ENCODE data around the gene IDE.
"Not testable (repeated sequence)": the region's sequence is repeated elsewhere in the genome, so short reads cannot be mapped to it uniquely, and the experiment has no call there.

The IDE gene

GRCh38 chr10:92420546-92421275 is 153.2 kb downstream of the IDE start:
- no peak for DNase-seq (ENCODE audit: low read depth in 1 of 2, low spot score in 1 of 2)

- no peak for DNase-seq (ENCODE audit: low read depth in 1 of 2, low spot score in 1 of 2)
These were observed 153.9 kb downstream of the IDE start for GRCh38 chr10:92419740-92420545.

- no peak for DNase-seq (ENCODE audit: low read depth in 1 of 2, low spot score in 1 of 2)
These were observed 155.0 kb downstream of the IDE start for GRCh38 chr10:92418891-92419290.

GRCh38 chr10:92418221-92418620 is 155.7 kb downstream of the IDE start:
- no peak for DNase-seq (ENCODE audit: low read depth in 1 of 2, low spot score in 1 of 2)

- no peak for DNase-seq (ENCODE audit: low read depth in 1 of 2, low spot score in 1 of 2)
These were observed 160.4 kb downstream of the IDE start for GRCh38 chr10:92413519-92413918.

- DNase-seq (ENCODE audit: low read depth in 1 of 2, low spot score in 1 of 2) = no peak
These were observed 160.9 kb downstream of the IDE start for GRCh38 chr10:92413011-92413410.

- no peak for DNase-seq (ENCODE audit: low read depth in 1 of 2, low spot score in 1 of 2)
These were observed 162.5 kb downstream of the IDE start for GRCh38 chr10:92411406-92411805.

- no peak for DNase-seq (ENCODE audit: low read depth in 1 of 2, low spot score in 1 of 2)
These were observed 163.4 kb downstream of the IDE start for GRCh38 chr10:92410501-92410900.

GRCh38 chr10:92408017-92408361 is 165.9 kb downstream of the IDE start:
- no peak for DNase-seq (ENCODE audit: low read depth in 1 of 2, low spot score in 1 of 2)

GRCh38 chr10:92407305-92408016 is 166.4 kb downstream of the IDE start:
- DNase-seq (ENCODE audit: low read depth in 1 of 2, low spot score in 1 of 2) = no peak

GRCh38 chr10:92405419-92405924 is 168.4 kb downstream of the IDE start:
- DNase-seq (ENCODE audit: low read depth in 1 of 2, low spot score in 1 of 2) = no peak

- DNase-seq (ENCODE audit: low read depth in 1 of 2, low spot score in 1 of 2) = no peak
These were observed 169.1 kb downstream of the IDE start for GRCh38 chr10:92404612-92405418.

- DNase-seq (ENCODE audit: low read depth in 1 of 2, low spot score in 1 of 2) = not testable (repeated sequence)
These were observed 171.7 kb downstream of the IDE start for GRCh38 chr10:92402234-92402633.
